ENCODE results near the gene SMAD7.

SMAD7 gene

GRCh38 chr18:48975817-48976649, 25.3 kb upstream of the SMAD7 start:
- 4% methylated on average over 62 of the region's 119 CpGs for WGBS
- Histone ChIP-seq H3K79me1 (replicated peaks; ENCODE audit: low read length, poor library complexity, severe bottlenecking) (no peaks in the 10 kb centered on the region), H3K27me3 (ENCODE audit: control insufficient read depth in 1 of 2, insufficient read depth in 1 of 2, low read length in 2 of 2) (no peaks in the 10 kb centered on the region), H3K27ac (ENCODE audit: low read length, poor library complexity, severe bottlenecking) (no peak overlapping the region), H3K14ac (ENCODE audit: low read length in 2 of 2) (peak overlapping the region in 1 of 2 experiments; percentile 29), H2BK5ac (ENCODE audit: low read depth, low read length, poor library complexity, severe bottlenecking) (peak overlapping the region; percentile 67), H3K23ac (ENCODE audit: low read length in 2 of 2) (no peak overlapping the region), H3K9ac (ENCODE audit: low read length) (peak overlapping the region; percentile 85), H2BK120ac (ENCODE audit: low read depth, low read length) (peak overlapping the region; percentile 85), H2AK5ac (ENCODE audit: low read length, severe bottlenecking) (no peak overlapping the region), H3K4ac (ENCODE audit: low read depth in 1 of 2, low read length in 2 of 2) (peak overlapping the region in 1 of 2 experiments; percentile 56), H4K91ac (ENCODE audit: low read length) (peak overlapping the region; percentile 57), H2BK15ac (ENCODE audit: low read depth, poor library complexity, severe bottlenecking) (peak overlapping the region; percentile 100), H4K8ac (ENCODE audit: low read length) (peak overlapping the region; percentile 72), H2AFZ (ENCODE audit: low read depth, low read length) (peak overlapping the region; percentile 51), H2BK12ac (ENCODE audit: low read length in 2 of 2) (peak overlapping the region in 1 of 2 experiments; percentile 66), H3K4me3 (ENCODE audit: insufficient read depth in 1 of 2, low read depth in 1 of 2, low read length in 2 of 2) (peak overlapping the region; percentile 71 to 75), H3K4me1 (ENCODE audit: control insufficient read depth, insufficient read depth, low read depth, low read length) (peaks cover 18% of the 10 kb centered on the region), H3K36me3 (ENCODE audit: control insufficient read depth in 1 of 2, insufficient read depth in 2 of 2, low read depth in 1 of 2, low read length in 2 of 2) (no peaks in the 10 kb centered on the region), H3K18ac (ENCODE audit: low read depth in 1 of 2, low read length in 2 of 2) (peak overlapping the region; percentile 82 to 83), H3K4me2 (ENCODE audit: low read length, poor library complexity, severe bottlenecking) (peak overlapping the region; percentile 97), H3K9me3 (ENCODE audit: control insufficient read depth, low read length) (no peaks in the 10 kb centered on the region)
- peak; percentile 73 for DNase-seq

GRCh38 chr18:48975120-48975816, 24.5 kb upstream of the SMAD7 start:
- peak overlapping the region; percentile 85 for H3K9ac ChIP-seq (ENCODE audit: low read length)
- 1% methylated on average over 47 of the region's 58 CpGs for WGBS
- H3K23ac ChIP-seq (ENCODE audit: low read length in 2 of 2), result no peak overlapping the region
- no peaks in the 10 kb centered on the region for H3K27me3 ChIP-seq (ENCODE audit: control insufficient read depth in 1 of 2, insufficient read depth in 1 of 2, low read length in 2 of 2)
- no peaks in the 10 kb centered on the region for H3K9me3 ChIP-seq (ENCODE audit: control insufficient read depth, low read length)
- no peaks in the 10 kb centered on the region for H3K36me3 ChIP-seq (ENCODE audit: control insufficient read depth in 1 of 2, insufficient read depth in 2 of 2, low read depth in 1 of 2, low read length in 2 of 2)
- DNase-seq, result no peak
- peak overlapping the region in 1 of 2 experiments; percentile 66 for H2BK12ac ChIP-seq (ENCODE audit: low read length in 2 of 2)
- H2BK120ac ChIP-seq (ENCODE audit: low read depth, low read length), result peak overlapping the region; percentile 85
- no peak overlapping the region for H3K14ac ChIP-seq (ENCODE audit: low read length in 2 of 2)
- H4K91ac ChIP-seq (ENCODE audit: low read length), result peak overlapping the region; percentile 57
- no peak overlapping the region for H3K27ac ChIP-seq (ENCODE audit: low read length, poor library complexity, severe bottlenecking)
- H4K8ac ChIP-seq (ENCODE audit: low read length), result peak overlapping the region; percentile 95
- H3K4me1 ChIP-seq (ENCODE audit: control insufficient read depth, insufficient read depth, low read depth, low read length), result peaks cover 18% of the 10 kb centered on the region
- no peak overlapping the region for H2AFZ ChIP-seq (ENCODE audit: low read depth, low read length)
- H3K4ac ChIP-seq (ENCODE audit: low read depth in 1 of 2, low read length in 2 of 2), result peak overlapping the region; percentile 57 to 89
- H3K4me2 ChIP-seq (ENCODE audit: low read length, poor library complexity, severe bottlenecking), result peak overlapping the region; percentile 97
- peak overlapping the region; percentile 69 for H2BK15ac ChIP-seq (ENCODE audit: low read depth, poor library complexity, severe bottlenecking)
- peak overlapping the region; percentile 71 to 72 for H3K4me3 ChIP-seq (ENCODE audit: insufficient read depth in 1 of 2, low read depth in 1 of 2, low read length in 2 of 2)
- no peak overlapping the region for H2AK5ac ChIP-seq (ENCODE audit: low read length, severe bottlenecking)
- peak overlapping the region; percentile 58 to 82 for H3K18ac ChIP-seq (ENCODE audit: low read depth in 1 of 2, low read length in 2 of 2)
- no peaks in the 10 kb centered on the region for H3K79me1 ChIP-seq (replicated peaks; ENCODE audit: low read length, poor library complexity, severe bottlenecking)
- H2BK5ac ChIP-seq (ENCODE audit: low read depth, low read length, poor library complexity, severe bottlenecking), result peak overlapping the region; percentile 59

GRCh38 chr18:48974304-48975119, 23.7 kb upstream of the SMAD7 start:
- Histone ChIP-seq H3K9me3 (ENCODE audit: control insufficient read depth, low read length) (no peaks in the 10 kb centered on the region), H3K23ac (ENCODE audit: low read length in 2 of 2) (peak overlapping the region in 1 of 2 experiments; percentile 60), H2BK15ac (ENCODE audit: low read depth, poor library complexity, severe bottlenecking) (peak overlapping the region; percentile 63), H3K27ac (ENCODE audit: low read length, poor library complexity, severe bottlenecking) (no peak overlapping the region), H3K14ac (ENCODE audit: low read length in 2 of 2) (peak overlapping the region in 1 of 2 experiments; percentile 44), H3K27me3 (ENCODE audit: control insufficient read depth in 1 of 2, insufficient read depth in 1 of 2, low read length in 2 of 2) (no peaks in the 10 kb centered on the region), H3K4me3 (ENCODE audit: insufficient read depth in 1 of 2, low read depth in 1 of 2, low read length in 2 of 2) (peak overlapping the region in 1 of 2 experiments; percentile 72), H2BK12ac (ENCODE audit: low read length in 2 of 2) (peak overlapping the region; percentile 64 to 77), H2AFZ (ENCODE audit: low read depth, low read length) (no peak overlapping the region), H4K8ac (ENCODE audit: low read length) (peak overlapping the region; percentile 91), H3K36me3 (ENCODE audit: control insufficient read depth in 1 of 2, insufficient read depth in 2 of 2, low read depth in 1 of 2, low read length in 2 of 2) (no peaks in the 10 kb centered on the region), H3K4me1 (ENCODE audit: control insufficient read depth, insufficient read depth, low read depth, low read length) (peaks cover 12% of the 10 kb centered on the region), H3K4ac (ENCODE audit: low read depth in 1 of 2, low read length in 2 of 2) (peak overlapping the region in 1 of 2 experiments; percentile 24), H2BK120ac (ENCODE audit: low read depth, low read length) (peak overlapping the region; percentile 5), H3K79me1 (replicated peaks; ENCODE audit: low read length, poor library complexity, severe bottlenecking) (no peaks in the 10 kb centered on the region), H2AK5ac (ENCODE audit: low read length, severe bottlenecking) (peak overlapping the region; percentile 96), H3K18ac (ENCODE audit: low read depth in 1 of 2, low read length in 2 of 2) (peak overlapping the region; percentile 43 to 79), H4K91ac (ENCODE audit: low read length) (peak overlapping the region; percentile 68), H2BK5ac (ENCODE audit: low read depth, low read length, poor library complexity, severe bottlenecking) (no peak overlapping the region), H3K9ac (ENCODE audit: low read length) (peak overlapping the region; percentile 85), H3K4me2 (ENCODE audit: low read length, poor library complexity, severe bottlenecking) (peak overlapping the region; percentile 97)
- 35% methylated on average over 27 of the region's 28 CpGs for WGBS
- DNase-seq, result no peak
